GM18868 (cell line): ENCODE measurements around the gene IMMP2L.
"Not testable (repeated sequence)": the region's sequence is repeated elsewhere in the genome, so short reads cannot be mapped to it uniquely, and the experiment has no call there.

Source experiments
- ATAC-seq: cut with Tn5 transposase; IDR thresholded peaks from one replicate; pipeline ENCODE4 v1.9.1; 2021; ENCODE audit warnings: mild to moderate bottlenecking, moderate library complexity; ENCODE audit not compliant: unreplicated experiment

IMMP2L gene

DNA sequence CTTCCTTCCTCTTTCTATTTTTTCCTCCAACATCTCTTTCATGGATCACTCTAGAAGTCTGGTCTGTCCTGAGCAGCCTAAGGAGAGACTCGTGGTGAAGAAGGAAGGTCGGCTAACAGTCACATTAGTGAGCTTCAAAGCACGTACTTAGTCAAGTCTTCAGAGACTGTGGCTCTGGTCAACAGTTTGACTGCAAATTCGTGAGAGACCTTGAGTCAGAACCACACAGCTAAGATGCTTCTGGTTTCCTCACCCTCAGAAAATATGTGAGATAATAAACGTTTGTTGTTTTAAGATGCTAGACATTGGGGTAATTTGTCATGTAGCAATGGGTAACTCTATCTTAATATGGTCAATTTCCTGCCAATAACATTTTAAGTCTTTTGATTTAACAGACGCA lies 597.5 kb downstream of the IMMP2L start:
- ATAC-seq, result no peak

DNA sequence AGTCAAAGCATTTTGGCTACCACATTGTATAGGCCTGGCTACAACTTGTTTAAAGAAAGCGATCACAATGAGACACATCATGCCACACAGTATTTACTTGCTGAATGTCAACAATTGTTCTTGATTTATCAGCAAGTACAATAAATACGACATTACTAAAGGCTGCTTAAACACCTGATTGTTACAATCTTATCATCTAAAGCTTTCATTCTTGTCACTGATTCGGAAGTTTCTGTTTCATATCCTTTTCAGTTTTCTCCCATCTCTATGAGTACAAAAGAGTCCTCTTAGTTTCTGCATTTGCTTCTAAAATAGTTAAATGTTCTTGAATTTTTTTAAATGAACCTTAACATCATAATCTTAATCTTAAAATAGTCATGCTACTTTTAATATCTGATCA lies 599.5 kb downstream of the IMMP2L start:
- ATAC-seq, result no peak

DNA sequence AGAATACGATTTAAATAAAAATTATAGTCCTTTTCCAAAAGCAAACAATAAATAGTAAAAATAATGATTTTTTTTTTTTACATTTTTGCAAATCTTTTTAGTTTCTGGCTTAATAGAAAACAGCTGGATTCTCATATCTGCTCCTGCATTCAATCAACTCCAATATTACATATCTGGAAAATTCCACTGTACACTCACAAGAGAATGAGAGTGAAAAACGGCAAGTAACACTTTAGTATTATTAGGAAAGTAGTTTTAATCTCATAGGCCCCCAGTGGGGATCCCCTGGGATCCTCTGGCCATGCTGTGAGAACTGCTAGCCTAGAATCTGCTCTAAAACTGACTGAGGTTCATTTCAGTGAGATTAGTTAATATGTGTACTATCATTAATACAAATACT lies 599.9 kb downstream of the IMMP2L start:
- no peak for ATAC-seq

DNA sequence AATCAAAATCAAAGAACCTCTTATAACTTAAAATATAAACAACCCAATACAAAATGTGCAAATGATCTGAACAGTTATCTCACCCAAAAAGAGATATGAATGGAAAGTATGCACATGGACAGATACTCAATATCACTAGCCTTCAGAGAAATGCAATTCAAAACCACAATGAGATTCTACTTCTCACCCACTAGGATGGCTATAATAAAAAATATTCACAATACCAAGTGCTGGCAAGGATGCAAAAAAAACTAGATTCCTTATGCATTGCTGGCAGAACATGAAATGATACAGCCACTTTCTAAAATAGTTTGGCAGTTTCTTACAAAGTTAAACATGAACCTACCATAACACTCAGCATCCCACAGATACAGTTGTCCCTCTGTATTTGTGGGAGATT lies 601.5 kb downstream of the IMMP2L start:
- no peak for ATAC-seq

DNA sequence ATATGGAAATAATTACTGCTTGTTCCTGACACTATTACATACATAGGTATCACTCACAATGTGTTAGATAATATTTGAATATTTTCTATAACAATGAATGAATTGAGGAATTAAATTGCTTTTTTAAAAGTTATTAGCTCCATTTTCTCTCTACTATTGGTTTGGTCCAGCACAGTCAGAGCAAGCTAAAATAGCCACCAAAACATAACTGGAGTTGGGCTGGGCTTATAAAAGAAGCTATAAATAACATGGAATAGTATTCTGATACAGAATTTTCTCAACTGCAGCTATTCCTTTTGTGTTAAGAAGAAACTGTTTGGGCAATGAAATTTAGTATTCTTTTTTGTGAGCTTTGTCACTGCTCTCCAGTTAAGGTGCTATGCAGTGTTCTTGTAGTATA lies 614.0 kb downstream of the IMMP2L start:
- no peak for ATAC-seq

DNA sequence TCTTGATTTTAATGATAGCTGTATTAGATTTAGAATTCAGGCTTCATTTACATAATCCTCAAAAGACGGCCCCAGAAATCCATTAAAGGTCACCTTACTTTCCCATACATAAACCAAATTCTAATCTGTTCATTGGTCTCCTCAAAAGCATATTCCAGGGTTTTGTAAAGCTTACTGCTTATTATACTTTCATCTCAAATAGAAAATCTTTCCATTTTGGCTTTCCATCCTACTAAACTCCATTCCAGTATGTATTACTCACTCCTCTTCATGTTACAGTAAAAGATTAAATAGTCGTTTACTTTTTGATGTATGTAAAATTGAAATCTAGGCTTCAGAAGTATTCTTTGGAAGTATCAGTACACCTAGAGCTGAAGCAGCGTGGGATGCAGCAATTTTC lies 614.9 kb downstream of the IMMP2L start:
- ATAC-seq, result no peak

DNA sequence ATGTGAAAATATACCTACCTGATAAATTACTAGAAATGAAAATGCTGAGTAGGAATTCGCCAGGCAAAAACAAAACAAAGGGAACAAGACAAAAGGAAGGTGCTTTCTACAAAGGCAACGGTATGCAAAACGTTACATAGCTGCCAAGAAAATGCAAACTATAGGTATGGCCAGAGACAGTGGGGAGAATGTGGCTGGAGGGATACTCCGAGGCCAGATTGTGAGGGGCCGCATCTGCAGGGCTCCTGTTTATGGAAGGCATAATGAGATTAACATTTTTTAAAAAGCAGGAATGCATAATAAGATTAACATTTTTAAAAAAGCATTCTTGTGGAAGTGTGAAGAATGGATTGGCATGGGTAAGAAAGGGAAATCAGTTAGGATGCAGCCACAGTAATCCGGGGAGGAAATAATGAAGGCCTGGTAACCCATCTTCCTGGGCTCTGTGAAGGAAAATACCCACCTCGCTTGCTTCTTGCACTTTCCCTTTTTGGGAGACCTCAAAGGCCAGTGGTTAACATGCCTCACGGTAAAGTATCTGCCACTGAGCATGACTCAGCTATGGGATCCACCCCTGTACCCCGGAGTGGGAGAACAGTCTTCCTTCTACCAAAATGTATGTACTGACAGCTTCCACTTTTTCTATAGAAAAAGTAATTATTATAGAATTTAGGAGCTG lies 617.2 kb downstream of the IMMP2L start:
- ATAC-seq, result no peak

DNA sequence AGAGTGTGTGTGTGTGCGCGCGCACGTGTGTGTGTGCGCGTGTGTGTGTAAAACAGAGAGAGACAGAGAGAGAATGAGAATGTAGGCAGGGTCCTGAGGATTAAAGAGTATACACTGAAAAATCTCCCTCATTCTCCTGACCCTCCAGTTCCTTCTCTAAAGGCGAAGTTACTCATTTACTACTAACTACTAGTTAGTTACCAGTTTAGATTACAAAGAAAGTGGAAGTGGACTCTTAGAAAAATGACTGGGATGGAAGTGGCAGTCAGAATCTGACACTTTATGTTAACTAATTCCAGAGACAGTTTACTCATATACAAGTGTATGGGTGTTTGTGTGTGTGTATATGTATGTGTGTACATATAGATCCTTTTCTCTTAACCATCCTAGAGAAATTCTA lies 617.8 kb downstream of the IMMP2L start:
- no peak for ATAC-seq

DNA sequence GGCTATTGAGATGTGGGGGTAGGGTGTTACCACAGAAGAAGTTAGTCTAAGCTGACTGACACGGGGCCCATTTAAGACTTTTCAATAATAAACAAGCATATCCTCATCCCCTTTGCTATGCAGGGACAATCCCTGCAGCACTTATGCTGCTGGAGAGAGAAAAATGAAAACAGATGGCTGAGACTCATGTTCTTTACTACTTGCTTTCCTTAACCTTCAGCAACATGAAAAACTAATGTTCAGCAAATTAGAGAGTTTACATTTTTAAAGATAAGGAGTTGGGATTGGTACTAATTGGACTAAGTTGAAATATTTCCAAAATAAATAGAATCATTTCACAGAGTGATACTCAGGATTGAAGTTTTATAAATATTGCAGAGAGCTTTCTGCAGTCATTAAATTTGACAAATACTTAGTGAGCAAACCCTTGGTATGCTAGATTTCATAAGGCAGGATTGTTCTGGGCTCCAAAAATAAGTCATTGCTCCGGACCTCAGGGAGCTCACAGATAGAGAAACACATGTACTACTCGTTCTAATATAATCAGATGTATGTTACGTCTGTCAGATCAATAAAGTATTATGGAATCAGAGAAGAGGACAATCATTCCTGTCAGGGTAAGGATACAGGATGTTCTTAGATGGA lies 618.5 kb downstream of the IMMP2L start:
- ATAC-seq, result no peak

DNA sequence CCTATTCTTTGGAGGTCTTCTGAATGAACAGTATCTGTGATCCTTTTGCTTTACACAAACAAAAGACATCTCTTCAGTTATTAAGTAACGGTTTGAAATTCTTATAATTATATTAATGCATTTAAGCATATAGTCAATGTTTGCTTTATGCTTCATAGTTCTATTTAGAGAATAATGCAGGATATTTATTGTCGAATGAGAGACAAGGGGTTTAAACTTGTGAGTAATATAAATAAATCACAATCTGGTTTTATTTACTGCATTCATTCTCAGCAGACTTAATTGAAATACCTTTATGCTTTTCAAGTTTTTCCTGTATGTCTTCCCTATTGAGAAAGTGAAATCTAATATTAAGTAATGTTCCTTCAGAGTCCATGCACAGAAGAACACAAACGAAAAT lies 620.9 kb downstream of the IMMP2L start:
- ATAC-seq, result no peak

DNA sequence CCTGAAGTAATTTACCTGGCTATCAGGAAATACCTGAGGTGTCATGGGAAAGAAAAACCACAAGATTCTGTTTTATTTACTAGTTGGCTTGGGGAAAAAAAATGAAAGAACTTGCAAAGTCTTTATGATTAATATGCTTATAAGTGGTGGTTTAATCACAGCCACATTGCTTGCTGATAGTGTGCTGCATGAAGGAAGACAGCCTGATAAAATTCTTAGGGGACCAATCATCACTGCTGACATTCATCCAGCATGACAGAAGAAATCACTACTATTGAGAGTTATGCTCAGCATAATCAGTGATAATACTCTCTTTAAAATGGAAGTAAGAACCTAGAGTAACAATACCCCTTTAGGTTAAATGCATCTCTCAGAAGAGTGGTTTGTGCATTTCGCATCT lies 621.5 kb downstream of the IMMP2L start:
- ATAC-seq, result no peak

DNA sequence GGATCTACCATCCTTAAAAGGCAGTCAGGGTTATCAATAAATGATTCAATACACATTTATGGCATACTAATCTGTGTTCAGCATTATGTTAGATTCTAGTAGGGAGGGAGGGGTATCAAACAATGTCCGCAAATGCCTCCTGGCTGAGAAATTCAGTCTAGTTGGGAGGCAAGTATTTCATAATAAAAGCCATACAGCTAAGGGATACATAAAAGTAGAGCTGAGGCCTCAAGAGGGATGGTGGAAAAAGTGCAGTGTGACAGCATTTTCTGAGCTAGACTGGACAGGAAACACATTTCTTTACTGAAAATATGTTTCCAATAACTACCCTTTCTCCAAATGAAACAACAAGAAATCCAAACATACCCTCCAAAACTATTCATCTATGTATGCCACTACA lies 624.1 kb downstream of the IMMP2L start:
- no peak for ATAC-seq

DNA sequence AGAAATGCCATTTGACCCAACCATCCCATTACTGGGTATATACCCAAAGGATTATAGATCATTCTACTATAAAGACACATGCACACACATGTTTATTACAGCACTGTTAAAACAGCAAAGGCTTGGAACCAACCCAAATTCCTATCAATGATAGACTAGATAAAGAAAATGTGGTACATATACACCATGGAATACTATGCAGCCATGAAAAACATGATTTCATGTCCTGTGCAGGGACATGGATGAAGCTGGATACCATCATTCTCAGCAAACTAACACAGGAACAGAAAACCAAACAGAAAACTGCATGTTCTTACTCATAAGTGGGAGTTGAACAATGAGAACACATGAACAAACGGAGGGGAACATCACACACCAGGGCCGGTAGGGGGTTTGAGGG lies 625.6 kb downstream of the IMMP2L start:
- not testable (repeated sequence) for ATAC-seq

DNA sequence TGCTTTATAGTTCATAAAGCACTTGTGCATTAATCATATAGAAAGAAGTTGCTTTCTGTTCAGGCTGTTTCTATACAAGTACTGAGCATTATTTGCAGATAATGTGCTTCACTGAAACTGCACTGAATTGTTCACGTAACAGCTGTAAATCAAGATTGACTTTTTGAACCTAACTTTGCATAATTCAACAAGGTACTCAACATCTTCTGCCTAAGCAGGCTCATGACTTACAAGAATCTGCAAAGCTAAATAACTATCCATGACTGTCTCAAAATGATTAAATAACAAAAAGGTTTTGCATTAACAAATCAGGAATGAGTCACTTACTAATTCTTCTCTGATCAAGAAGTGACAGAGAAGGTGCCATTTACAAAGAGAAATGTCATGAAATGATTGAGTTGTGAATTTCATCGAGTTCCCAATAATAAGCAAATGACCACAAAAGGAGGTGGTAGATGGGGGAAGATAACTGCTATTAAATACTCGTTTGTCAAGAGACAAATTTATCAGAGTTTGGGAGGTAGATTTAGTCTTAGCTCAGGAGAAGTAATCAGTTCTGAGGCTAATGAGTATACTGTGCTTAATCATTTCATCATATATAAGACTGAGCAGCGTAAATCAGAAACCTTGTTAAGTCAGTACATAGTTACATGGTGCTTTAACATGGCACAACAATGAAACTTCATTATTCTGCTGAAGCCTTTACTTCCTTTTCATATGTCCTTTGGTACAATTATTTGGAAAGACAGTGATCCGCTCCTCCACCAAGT lies 632.6 kb downstream of the IMMP2L start:
- no peak for ATAC-seq

DNA sequence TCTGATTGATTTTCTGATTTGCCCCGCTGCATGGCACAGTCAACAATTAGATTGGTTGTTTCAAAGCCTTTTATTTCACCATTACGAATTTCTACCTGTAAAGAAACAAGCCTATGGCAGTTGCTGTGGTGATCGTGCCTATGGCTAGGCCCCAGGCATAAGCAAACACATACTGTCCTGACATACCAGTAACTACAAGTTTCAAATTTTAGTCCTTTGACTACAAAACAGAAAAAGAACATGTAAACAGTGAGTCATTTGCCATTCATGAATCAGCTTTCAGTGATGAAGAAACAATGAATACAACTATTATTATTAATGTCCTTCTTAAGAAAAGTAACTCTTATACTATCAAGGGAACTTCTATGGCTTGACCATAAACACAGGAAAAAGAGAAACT lies 639.4 kb downstream of the IMMP2L start:
- ATAC-seq, result no peak

DNA sequence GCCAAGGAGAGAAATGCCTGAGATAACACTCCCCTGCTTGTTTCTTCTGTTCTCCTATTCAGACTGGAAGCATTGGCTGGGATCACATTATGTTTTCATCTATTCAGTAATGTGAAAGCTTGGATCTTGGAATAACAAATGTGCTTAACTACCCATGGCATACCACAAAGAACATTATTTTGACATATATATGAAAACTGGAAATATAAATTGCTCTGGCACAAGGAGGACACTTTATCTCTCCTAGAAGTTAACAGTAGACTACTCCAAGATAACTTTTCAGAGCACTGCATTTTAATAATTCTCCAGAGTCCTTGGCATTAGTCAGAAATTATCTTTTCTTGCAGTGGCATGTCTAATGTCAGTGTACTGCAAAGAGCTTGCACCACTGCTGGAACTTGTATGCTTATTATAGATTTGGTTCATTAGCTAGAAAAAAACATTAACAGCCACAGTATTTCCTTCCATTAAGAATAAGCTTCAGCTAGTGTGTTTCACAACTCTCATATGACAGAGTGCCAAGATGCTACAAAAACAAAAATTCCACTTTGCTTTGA lies 640.6 kb downstream of the IMMP2L start:
- ATAC-seq, result no peak

DNA sequence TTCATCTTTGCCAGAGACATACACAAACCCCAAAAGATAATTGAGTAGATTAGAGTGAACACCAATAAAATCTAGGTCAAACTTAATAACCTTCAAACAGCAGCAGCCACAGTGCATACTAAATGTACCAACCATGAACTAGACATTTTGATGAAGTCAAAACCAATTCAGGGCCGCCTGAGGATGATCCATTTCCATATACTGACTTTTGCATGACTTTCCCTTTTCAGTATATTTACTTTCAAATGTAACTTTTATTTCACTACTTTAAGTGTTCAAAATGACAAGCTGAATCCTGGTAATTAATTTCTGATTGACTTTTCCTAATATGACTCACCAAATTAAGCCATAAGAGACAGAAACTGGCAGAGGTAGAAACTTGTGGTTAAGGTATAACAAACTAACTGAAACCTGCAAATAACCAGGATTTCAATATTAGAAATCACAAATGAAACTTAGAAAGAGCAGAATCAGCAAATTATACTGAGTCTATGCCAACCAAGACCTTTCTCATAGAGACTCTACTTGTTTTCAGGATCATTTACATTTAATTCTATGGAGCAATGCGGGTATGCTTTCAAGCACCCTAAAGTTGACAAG lies 643.2 kb downstream of the IMMP2L start:
- peak; percentile 65 for ATAC-seq

DNA sequence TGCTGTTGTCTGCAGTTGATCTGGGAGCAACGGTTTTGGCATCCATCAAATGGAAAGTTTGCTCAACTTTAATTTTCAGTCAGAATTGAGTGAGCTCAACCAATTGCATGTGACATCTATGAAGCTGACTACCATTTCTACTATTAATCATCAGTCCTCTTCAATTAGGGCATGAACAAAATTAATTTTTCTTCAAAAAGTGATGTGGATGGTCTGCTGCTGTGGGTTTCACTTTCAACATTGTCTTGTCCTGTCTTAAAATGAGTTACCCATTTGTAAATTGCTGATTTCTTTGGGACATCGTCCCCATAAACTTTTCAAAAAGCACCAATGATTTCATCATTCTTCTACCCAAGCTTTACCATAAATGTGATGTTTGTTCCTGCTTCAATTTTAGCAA lies 648.0 kb downstream of the IMMP2L start:
- ATAC-seq, result no peak

DNA sequence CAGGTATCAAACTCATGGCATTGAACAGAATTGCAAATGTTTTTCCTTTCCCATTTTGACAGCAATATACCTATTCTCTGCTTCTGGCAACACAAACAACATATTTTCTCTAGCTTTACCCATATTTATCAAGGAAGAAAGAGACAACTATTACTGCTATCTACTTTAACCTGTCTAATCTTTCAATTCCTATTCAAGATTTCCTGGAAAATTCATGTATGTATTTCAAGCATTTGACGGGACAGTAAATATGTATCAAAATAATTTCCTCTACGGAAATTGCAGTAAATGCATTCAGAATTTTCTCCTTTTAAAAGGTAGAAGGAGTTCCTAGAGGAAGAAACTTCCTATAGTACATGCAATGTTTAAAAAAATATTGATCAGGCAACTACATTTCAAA lies 650.7 kb downstream of the IMMP2L start:
- no peak for ATAC-seq

DNA sequence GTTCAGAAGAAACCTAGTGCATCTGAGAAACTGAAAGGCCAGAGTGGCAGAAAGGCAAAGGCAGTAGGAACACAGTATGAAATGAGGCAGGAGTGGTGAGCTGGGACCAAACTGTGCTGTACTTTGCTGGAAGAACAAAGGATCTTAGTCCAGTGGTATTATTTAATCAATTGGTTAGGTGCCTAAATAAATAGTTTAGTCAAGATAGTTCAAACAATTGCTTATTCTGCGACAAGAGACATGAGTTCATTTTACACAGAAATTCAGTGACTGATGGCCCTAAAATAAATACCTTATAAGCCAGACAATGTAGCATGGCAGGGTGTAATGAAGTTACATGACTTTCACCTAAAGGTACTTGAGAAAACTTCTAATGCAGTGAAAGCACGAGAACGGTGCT lies 653.2 kb downstream of the IMMP2L start:
- no peak for ATAC-seq

DNA sequence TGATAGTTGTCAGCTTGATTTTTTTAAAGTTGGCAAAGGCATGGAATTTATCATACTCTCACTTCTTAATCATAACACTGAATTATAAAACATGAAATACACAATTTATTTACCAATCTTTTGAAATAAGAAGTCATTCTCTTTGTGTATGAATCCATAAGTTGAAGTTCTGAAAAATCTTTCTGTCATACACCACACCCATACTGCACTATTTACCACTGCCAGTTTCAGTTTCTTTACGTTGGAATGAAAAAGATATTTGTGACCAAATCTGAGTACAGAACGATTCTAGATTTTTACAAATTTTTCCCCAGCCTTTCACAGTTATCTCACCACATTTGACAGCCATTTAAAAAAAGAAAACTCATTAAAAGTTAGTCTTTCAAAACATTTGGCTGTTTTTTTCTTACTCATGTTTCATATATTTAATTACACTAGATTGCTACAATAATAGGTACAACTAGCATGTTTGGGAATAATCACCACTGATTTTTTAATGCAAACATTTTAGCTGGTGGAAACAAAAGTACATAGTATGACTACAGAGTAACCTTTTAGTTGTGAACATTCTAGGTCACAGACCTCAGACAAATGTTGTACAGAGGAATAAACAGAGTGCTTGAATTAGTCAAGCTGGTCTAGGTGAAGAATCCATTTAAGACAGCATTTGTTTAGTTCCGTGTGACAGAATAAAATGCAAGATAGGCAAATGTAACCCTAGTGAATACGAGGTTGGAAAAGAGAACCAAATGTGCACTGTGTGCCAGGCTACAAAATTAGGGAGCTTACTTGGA lies 656.3 kb downstream of the IMMP2L start:
- no peak for ATAC-seq
